Endothelial cell of umbilical vein (primary cell): ENCODE measurements around the gene DLGAP4. TPM values are rescaled to one million over a fixed set of nuclear protein-coding genes. Genes with fewer than 3 reads are reported as not detected.

Experiments used
- BruUV-seq: library from RNA; stranded (reverse); fragments of 400-500 nt; replicated peaks from 2 replicates; lab custom pipeline; 2021; lab: Mats Ljungman, UMichigan
- CTCF ChIA-PET: fragments of 300-600, 350-600 bp; sonication (Branson Sonifier 250); formaldehyde crosslinking; loops from one replicate; lab custom pipeline; 2021; ENCODE audit warnings: antibody characterized with exemption, inconsistent platforms; lab: Charles Lee
- POLR2A ChIA-PET: fragments of 300-600, 350-600 bp; sonication (Branson Sonifier 250); formaldehyde crosslinking; loops from one replicate; lab custom pipeline; 2021; ENCODE audit warnings: antibody characterized with exemption, inconsistent platforms; lab: Charles Lee
- DNase-seq: peaks from one replicate; pipeline ENCODE4 v3.0.0-alpha.2; 2011; ENCODE audit warnings: low read depth, low spot score
- FAIRE-seq: peaks from 2 replicates; lab custom pipeline; 2011; peaks lifted over from hg19 to GRCh38; lab: Jason Lieb, UNC
- H2AFZ ChIP-seq: 2 replicates; pipeline ENCODE4 v1.6.0; 2012; ENCODE audit warnings: low read depth, low read length, control low read depth, inconsistent platforms
- H3K27ac ChIP-seq: 2 replicates; pipeline ENCODE4 v1.5.1; 2011; ENCODE audit warnings: low read depth, mild to moderate bottlenecking, control low read depth, low read length, moderate library complexity; ENCODE audit not compliant: insufficient read depth
- H3K27me3 ChIP-seq, 2 experiments: 2 replicates each; pipeline versions ENCODE4 v1.6.0 to v1.6.1; 2011; ENCODE audit warnings: low read length in 2 of 2, mixed read lengths in 1 of 2; ENCODE audit not compliant: control insufficient read depth in 2 of 2, insufficient read depth in 2 of 2
- H3K36me3 ChIP-seq, 2 experiments: 2 replicates in 1 of 2; 3 replicates in 1 of 2; pipeline ENCODE4 v1.5.1; 2011; ENCODE audit warnings: low read length in 2 of 2, mild to moderate bottlenecking in 1 of 2, moderate library complexity in 1 of 2; ENCODE audit not compliant: control insufficient read depth in 2 of 2, insufficient read depth in 2 of 2; ENCODE audit errors: extremely low read depth in 1 of 2
- H3K4me1 ChIP-seq: 3 replicates; pipeline ENCODE4 v1.5.1; 2011; ENCODE audit warnings: mild to moderate bottlenecking, low read length; ENCODE audit not compliant: control insufficient read depth, insufficient read depth; ENCODE audit errors: extremely low read depth
- H3K4me2 ChIP-seq: 2 replicates; pipeline ENCODE4 v1.6.1; 2011; ENCODE audit warnings: low read length, control low read depth, mixed read lengths; ENCODE audit not compliant: insufficient read depth
- H3K4me3 ChIP-seq, 3 experiments: fragments of 200-600 bp in 1 of 3; sonication (generic), shearing (Covaris generic) in 1 of 3; replicated peaks in 1 of 3; 2 replicates each; pipeline ENCODE4 v1.5.1; 2011 to 2016; ENCODE audit warnings: control low read depth in 3 of 3, low read length in 3 of 3, mild to moderate bottlenecking in 2 of 3, inconsistent platforms in 1 of 3, low read depth in 1 of 3, moderate library complexity in 1 of 3; ENCODE audit not compliant: insufficient read depth in 1 of 3
- H3K79me2 ChIP-seq: 2 replicates; pipeline ENCODE4 v1.6.0; 2012; ENCODE audit warnings: low read length, inconsistent platforms; ENCODE audit not compliant: control insufficient read depth, insufficient read depth
- H3K9ac ChIP-seq: replicated peaks from 2 replicates; pipeline ENCODE3; 2011; ENCODE audit warnings: low read length, control low read depth; ENCODE audit not compliant: insufficient read depth; ENCODE audit errors: extremely low read depth
- H3K9me1 ChIP-seq: replicated peaks from 3 replicates; pipeline ENCODE4 v1.6.0; 2011; ENCODE audit warnings: mild to moderate bottlenecking, low read length; ENCODE audit not compliant: control insufficient read depth, insufficient read depth; ENCODE audit errors: extremely low read depth
- H3K9me3 ChIP-seq: replicated peaks from 2 replicates; pipeline ENCODE4 v1.5.1; 2012; ENCODE audit warnings: low read length, inconsistent platforms; ENCODE audit not compliant: control insufficient read depth, insufficient read depth
- H4K20me1 ChIP-seq: replicated peaks from 2 replicates; pipeline ENCODE3; 2011; ENCODE audit warnings: mild to moderate bottlenecking, low read length; ENCODE audit not compliant: control insufficient read depth, insufficient read depth; ENCODE audit errors: extremely low read depth
- CTCF ChIP-seq, 2 donors: IDR thresholded peaks; 1 replicate in 1 of 2; 2 replicates in 1 of 2; pipeline ENCODE4 v1.5.1; 2011; ENCODE audit warnings: low read length in 2 of 2, mild to moderate bottlenecking in 2 of 2, moderate library complexity in 2 of 2, control low read depth in 1 of 2, inconsistent platforms in 1 of 2, low read depth in 1 of 2; ENCODE audit not compliant: insufficient read depth in 1 of 2; ENCODE audit errors: extremely low read depth in 1 of 2
- EZH2 ChIP-seq: IDR thresholded peaks from 2 replicates; pipeline ENCODE4 v1.6.1; 2012; ENCODE audit warnings: borderline replicate concordance, low read depth, mild to moderate bottlenecking, moderate library complexity, low read length, inconsistent platforms; ENCODE audit not compliant: severe bottlenecking
- FOS ChIP-seq: IDR thresholded peaks from 2 replicates; pipeline ENCODE4 v1.6.1; 2011; ENCODE audit warnings: mild to moderate bottlenecking, low read length, moderate library complexity, borderline replicate concordance; ENCODE audit not compliant: insufficient read depth
- GATA2 ChIP-seq: IDR thresholded peaks from 2 replicates; pipeline ENCODE4 v1.7.0; 2011; ENCODE audit warnings: low read depth, mild to moderate bottlenecking, moderate library complexity, mixed read lengths, low read length; ENCODE audit not compliant: insufficient read length, insufficient read depth
- JUN ChIP-seq: IDR thresholded peaks from 2 replicates; pipeline ENCODE4 v1.6.1; 2011; ENCODE audit warnings: borderline replicate concordance, low read depth; ENCODE audit not compliant: insufficient read length, insufficient read depth
- MYC ChIP-seq: IDR thresholded peaks from one replicate; pipeline ENCODE4 v1.6.1; 2011; ENCODE audit warnings: mild to moderate bottlenecking, low read depth, low read length
- POLR2A ChIP-seq: IDR thresholded peaks from 2 replicates; pipeline ENCODE4 v1.6.1; 2012; ENCODE audit warnings: low read depth, mild to moderate bottlenecking, control low read depth, low read length
- POLR2AphosphoS5 ChIP-seq: IDR thresholded peaks from 2 replicates; pipeline ENCODE4 v1.6.1; 2012; ENCODE audit warnings: low read depth, mild to moderate bottlenecking, control low read depth, low read length, moderate library complexity; ENCODE audit not compliant: insufficient read depth
- dilution Hi-C: fragments of 300-500 bp; cut with MboI; formaldehyde crosslinking; loops from one replicate; pipeline ENCODE4 v1.15.0; 2019; ENCODE audit warnings: low sequenced_read_pairs; ENCODE audit not compliant: extremely low pct_ligation_motif_present
- intact Hi-C: fragments of 100-400 bp; cut with micrococcal nuclease; formaldehyde crosslinking; loops from one replicate; pipeline ENCODE4 v1.10.0; 2022
- polyA plus RNA-seq, 4 experiments: library from polyadenylated mRNA; depleted of rRNA in 3 of 4; stranded (reverse) in 3 of 4; unstranded in 1 of 4; fragments of >200 nt; gene quantifications; 2 replicates each; pipeline versions ENCODE4 v1.2.1 to v1.2.3, GENCODE V29; 2011 to 2012; ENCODE audit warnings: missing spikeins in 1 of 4
- total RNA-seq: library from RNA; stranded (reverse); gene quantifications from 2 replicates; pipeline ENCODE4 v1.2.3, GENCODE V29; 2021
- TF ChIP-seq, protein P1 (sequence below): IDR thresholded peaks from 2 replicates; pipeline ENCODE4 v1.6.1; 2011; ENCODE audit not compliant: insufficient read depth, insufficient read length

The DLGAP4 gene
- total and polyA plus RNA-seq, 2 donors (not counting 3 experiments of a cell fraction or from before 2014, with no cell fraction given) = 57.5 to 125 TPM

DNA sequence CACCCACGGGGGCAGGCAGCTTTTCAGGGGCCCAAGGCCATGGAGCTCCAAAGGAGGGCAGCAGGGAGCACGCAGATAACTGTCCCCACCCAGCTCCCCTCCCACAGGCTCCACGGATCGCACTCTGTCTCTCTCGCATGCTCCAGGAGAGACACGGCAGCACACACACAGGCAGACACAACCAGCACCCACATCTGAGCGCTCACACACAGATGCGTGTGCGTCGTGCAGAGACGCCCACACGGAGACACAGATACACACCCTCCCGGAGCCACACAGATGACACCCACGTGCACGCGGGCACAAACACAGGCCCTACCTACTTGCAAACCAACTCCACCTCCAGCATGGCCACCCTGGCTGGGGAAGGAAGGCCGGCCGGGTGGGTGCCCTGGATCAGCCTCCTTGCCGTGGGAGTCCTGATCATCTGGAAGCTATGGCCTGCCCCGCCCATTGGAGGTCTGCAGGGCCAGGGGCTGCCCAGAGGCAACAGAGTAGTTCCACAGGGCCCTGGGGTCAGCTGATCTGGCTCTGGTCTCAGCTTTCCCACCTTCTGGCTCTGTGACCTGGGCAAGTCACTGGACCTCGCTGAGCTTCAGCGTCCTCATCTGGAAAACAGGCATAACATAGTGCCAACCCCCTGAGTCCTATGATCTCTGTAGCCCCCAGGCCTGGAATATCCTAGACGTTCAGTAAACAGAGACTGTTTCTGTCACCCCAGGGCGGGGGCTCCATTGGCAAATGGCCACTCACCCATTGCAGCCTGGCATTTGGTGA, 38.3 kb upstream of the DLGAP4 start:
- dilution Hi-C loops (no loop called here), intact Hi-C loops (no loop called here)
- no peak overlapping the region for H3K27ac ChIP-seq
- H3K27me3 ChIP-seq = no peaks in the 10 kb centered on the region
- H3K79me2 ChIP-seq = no peaks in the 10 kb centered on the region
- H3K9me3 ChIP-seq = no peaks in the 10 kb centered on the region
- no peaks in the 10 kb centered on the region for H3K4me1 ChIP-seq
- TF ChIP-seq JUN (no peak), EZH2 (no peak), POLR2AphosphoS5 (no peak), MYC (no peak), CTCF (IDR thresholded peaks at IDR 0.05; ENCODE audit: extremely low read depth in 1 of 2, insufficient read depth in 1 of 2, low read depth in 1 of 2, low read length in 2 of 2) (no peak), FOS (no peak), GATA2 (no peak), POLR2A (no peak)
- TF ChIP-seq, protein P1, sequence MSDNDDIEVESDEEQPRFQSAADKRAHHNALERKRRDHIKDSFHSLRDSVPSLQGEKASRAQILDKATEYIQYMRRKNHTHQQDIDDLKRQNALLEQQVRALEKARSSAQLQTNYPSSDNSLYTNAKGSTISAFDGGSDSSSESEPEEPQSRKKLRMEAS = no peak
- H3K9ac ChIP-seq = no peak overlapping the region
- ChIA-PET POLR2A (no interaction called here), CTCF (interaction anchor here (0.6 to 2.0 kb wide), 4 partner anchors 12 to 172 kb away, joined by 3 to 10 read pairs (median 3); no protein-coding TSS in a partner anchor)
- no peak for DNase-seq
- H3K4me2 ChIP-seq = no peak overlapping the region
- no peaks in the 10 kb centered on the region for H4K20me1 ChIP-seq
- no peak for FAIRE-seq
- H3K4me3 ChIP-seq = no peak overlapping the region
- BruUV-seq = no TSS peak
- H3K36me3 ChIP-seq = no peaks in the 10 kb centered on the region
- no peaks in the 10 kb centered on the region for H3K9me1 ChIP-seq
- no peak overlapping the region for H2AFZ ChIP-seq
